GM12864 (cell line): ENCODE data around the gene AGAP3.

Experiments
- DNase-seq: peaks from one replicate; pipeline ENCODE4 v3.0.0-alpha.2; 2011; ENCODE audit warnings: low read depth
- H3K4me3 ChIP-seq: 2 replicates; pipeline ENCODE4 v1.5.1; 2011; ENCODE audit warnings: mild to moderate bottlenecking, low read depth, low read length, control low read depth
- TF ChIP-seq, protein P1 (sequence below): IDR thresholded peaks from 2 replicates; pipeline ENCODE4 v1.5.1; 2011; ENCODE audit warnings: low read depth, mild to moderate bottlenecking, moderate library complexity, low read length, control low read depth, inconsistent platforms; ENCODE audit errors: missing control alignments

The AGAP3 gene

DNA sequence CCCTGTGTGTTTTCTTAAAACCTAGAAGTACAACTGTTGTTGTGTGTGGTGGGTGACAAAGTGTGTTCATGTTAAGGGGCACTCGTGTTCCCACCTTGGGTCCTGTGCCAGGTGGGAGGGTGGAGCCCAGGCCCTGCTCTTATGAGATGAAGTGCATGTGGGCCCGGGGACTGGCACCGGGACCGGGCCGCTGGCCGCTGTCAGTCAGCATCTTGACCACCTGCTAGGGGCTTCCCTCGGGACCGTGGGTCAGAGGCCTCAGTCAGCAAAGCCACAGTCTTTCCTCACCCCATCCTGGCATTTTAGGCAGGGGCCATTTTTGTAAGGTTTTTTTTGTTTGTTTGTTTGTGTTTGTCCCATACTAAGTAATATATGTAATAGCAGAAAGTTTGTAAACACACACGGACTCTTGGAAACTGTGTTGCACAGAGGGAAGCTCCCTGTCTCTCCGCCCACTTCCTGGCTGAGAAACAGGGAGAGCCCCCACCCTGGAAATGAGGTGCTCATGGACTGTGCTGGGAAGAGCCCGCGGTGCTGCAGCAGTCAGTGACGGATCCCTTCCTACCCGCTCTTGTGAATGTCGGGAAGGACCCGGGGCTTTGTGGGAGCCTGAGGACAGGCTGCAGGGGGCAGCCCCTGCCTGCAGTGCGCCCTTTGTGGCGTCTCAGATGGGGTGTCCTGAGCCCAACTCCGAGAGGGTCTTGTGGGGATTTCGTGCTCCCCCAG, 13.4 kb downstream of the AGAP3 start:
- TF ChIP-seq, protein P1, sequence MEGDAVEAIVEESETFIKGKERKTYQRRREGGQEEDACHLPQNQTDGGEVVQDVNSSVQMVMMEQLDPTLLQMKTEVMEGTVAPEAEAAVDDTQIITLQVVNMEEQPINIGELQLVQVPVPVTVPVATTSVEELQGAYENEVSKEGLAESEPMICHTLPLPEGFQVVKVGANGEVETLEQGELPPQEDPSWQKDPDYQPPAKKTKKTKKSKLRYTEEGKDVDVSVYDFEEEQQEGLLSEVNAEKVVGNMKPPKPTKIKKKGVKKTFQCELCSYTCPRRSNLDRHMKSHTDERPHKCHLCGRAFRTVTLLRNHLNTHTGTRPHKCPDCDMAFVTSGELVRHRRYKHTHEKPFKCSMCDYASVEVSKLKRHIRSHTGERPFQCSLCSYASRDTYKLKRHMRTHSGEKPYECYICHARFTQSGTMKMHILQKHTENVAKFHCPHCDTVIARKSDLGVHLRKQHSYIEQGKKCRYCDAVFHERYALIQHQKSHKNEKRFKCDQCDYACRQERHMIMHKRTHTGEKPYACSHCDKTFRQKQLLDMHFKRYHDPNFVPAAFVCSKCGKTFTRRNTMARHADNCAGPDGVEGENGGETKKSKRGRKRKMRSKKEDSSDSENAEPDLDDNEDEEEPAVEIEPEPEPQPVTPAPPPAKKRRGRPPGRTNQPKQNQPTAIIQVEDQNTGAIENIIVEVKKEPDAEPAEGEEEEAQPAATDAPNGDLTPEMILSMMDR = no peak
- no peak for DNase-seq
- H3K4me3 ChIP-seq = no peak overlapping the region

DNA sequence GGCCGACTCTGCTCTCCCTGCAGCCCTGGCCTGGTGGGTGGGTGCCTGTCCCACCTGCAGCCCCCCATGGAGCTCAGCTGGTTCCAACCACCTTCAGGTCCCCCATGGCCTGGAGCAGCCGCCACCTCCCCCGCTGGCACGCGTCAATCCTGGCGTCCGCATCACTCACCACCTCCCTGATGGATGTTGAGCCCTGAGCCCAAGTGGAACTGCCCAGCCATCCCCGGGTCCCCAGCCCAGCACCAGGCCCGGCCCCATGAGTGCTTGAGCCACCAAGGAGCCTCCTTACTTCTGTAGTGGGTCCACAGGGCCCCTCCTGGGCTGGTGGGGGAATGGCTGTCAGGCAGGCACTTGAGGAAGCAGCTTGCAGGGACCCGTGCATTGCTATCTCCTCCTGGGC, 14.6 kb downstream of the AGAP3 start:
- no peak for DNase-seq
- no peak overlapping the region for H3K4me3 ChIP-seq
- TF ChIP-seq, protein P1 = no peak

DNA sequence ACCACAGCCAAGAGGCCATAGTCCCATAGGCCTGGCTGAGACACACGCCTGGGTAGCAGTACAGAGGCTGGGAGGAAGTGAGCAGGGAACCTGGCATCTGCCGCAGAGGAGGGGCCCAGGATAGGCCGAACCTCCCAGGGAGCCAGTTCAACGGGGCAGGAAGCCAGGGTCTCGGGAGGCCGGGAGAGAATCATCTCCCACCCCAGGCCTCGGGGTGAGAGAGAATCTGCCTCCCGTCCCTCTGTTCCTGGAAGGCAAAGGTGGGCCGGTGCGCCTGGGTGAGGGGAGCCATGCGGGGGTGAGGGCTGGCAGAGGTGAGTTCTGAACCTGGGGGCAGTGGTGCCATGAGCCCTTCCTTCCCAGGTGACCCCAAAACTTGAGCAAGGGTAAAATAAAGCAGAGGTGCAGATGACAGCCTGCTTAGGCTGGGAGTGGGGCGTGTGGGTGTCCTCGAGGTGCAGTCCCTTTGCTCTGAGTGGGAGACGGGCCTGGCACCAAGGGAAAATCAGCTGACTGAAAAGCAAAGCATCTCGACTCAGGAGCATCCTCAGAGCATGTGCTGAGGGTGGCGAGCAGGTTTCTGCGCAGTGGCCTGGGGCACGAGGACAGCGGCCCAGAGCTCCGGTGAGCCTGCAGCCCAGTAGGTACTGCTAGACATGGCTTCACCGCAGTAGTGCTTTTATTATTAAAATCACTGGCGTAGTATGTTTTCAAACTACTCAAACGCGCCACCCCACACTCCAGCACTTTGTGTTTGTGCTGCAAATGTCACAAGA, 15.5 kb downstream of the AGAP3 start:
- TF ChIP-seq, protein P1 = no peak
- DNase-seq = no peak
- no peak overlapping the region for H3K4me3 ChIP-seq

DNA sequence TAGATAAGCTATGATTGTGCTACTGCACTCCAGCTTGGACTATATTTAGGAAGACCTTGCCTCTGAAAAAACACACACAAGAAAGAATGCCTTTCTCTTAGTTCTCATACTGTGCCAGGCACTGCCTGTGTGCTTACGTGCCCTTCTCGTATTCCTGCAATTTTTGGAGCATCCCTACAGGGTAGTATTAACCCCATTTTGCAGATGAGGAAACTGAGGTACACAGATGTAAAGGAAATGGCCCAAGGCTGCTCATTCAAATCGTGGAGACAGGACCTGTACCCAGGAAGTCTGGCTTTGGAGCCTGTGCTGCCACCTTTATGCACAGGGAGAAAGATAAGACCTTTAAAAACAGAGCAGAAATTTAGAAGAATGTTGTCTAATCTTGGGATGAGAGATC, 16.7 kb downstream of the AGAP3 start:
- TF ChIP-seq, protein P1 = no peak
- no peak overlapping the region for H3K4me3 ChIP-seq
- no peak for DNase-seq

DNA sequence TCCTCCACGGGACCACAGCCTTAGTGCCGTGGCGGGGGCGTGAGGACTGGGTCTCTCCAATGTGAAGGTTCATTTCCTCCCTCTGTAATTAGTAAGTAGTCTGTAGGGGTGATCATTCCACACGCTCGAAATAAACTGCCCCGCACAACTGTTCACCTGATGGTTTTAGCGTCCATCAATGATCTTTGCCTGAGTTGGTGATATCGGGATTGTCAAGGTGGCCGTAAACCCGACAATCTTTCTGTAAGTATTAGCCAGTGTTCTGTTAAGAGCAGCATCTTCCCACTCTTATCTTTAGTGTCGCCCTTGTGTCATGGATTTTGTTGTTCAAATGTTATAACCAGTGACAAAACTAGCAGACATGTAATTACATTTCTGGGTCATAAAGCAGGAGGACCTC, 17.7 kb downstream of the AGAP3 start:
- TF ChIP-seq, protein P1 = no peak
- no peak overlapping the region for H3K4me3 ChIP-seq
- no peak for DNase-seq

DNA sequence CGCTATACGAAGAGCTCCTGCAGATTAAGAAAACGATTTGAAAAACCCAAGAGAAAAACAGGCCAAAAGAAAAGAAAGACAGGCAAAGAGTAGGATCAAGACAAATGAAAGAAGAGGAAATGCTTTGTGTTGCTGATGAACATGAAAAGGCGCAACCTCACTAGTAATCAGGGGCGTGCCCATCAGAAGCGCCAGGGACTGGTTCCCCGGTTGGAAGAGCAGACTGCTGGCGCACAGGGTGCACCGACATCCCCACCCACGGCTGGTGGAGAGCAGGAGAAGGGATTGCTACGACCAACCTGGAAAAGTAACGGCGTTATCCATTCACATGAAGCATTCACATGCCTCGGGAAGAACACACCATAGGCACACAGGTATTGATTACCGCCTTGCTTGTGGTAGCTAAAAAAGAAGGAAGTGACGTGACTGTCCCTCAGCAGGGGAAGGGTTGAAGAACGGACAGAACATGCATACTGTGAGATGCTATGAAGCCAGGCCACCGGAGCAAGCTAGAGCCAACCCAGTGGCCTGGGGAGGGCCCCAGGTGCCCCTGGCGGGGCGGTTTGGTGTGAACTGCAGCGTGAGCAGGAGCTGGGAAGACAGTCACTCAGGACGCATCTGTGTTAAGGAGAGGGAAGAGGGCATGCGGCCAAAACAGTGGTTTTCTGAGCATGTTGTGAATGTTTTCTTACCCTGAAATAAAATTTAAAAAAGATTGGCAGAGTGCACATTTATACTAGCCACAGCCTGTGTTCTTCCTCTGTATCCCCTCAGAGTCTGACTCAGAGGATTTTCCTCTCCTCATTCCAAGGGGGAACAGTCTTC, 18.3 kb downstream of the AGAP3 start:
- H3K4me3 ChIP-seq = no peak overlapping the region
- TF ChIP-seq, protein P1 = no peak
- no peak for DNase-seq
